Ovary (tissue), 9 donors: Measurements from ENCODE around the gene SLC37A1. TPM values are rescaled to one million over a fixed set of nuclear protein-coding genes. Genes with fewer than 3 reads are reported as not detected.

Experiments used
- DNase-seq, 5 donors: peaks; one replicate each; pipeline ENCODE4 v3.0.0-alpha.2; 2019 to 2020
- H3K27ac ChIP-seq, 2 donors: fragments of 200-600 bp; one replicate each; pipeline versions ENCODE4 v1.5.1 to v1.8.0; 2019 to 2022
- H3K27me3 ChIP-seq: fragments of 200-600 bp; one replicate; pipeline ENCODE4 v1.8.0; 2022
- H3K36me3 ChIP-seq: fragments of 200-600 bp; sonication (generic); one replicate; pipeline ENCODE4 v1.5.1; 2019
- H3K4me1 ChIP-seq: one replicate; pipeline ENCODE4 v1.8.1; 2013; ENCODE audit warnings: mild to moderate bottlenecking, moderate library complexity; ENCODE audit not compliant: insufficient read depth
- H3K4me3 ChIP-seq: fragments of 200-600 bp; sonication (generic); one replicate; pipeline ENCODE4 v1.5.1; 2017
- H3K9me3 ChIP-seq, 2 donors: fragments of 200-600 bp in 1 of 2; sonication (generic) in 1 of 2; one replicate each; pipeline versions ENCODE4 v1.5.1 to v1.8.1; 2013 to 2019; ENCODE audit warnings: mild to moderate bottlenecking in 1 of 2, moderate library complexity in 1 of 2
- CTCF ChIP-seq, 3 donors: fragments of 450-650 bp in 2 of 3; fragments of 200-600 bp in 1 of 3; IDR thresholded peaks; one replicate each; pipeline versions ENCODE4 v1.5.1 to v1.8.0; 2016 to 2022; ENCODE audit warnings: antibody characterized with exemption in 3 of 3, mild to moderate bottlenecking in 1 of 3
- EP300 ChIP-seq: sonication (generic); formaldehyde crosslinking; IDR thresholded peaks from one replicate; pipeline ENCODE4 v1.6.1; 2017; ENCODE audit warnings: antibody characterized with exemption
- POLR2A ChIP-seq: fragments of 450-650 bp; IDR thresholded peaks from one replicate; pipeline ENCODE4 v1.6.1; 2017; ENCODE audit warnings: antibody characterized with exemption, mild to moderate bottlenecking, moderate library complexity
- WGBS, 3 donors: extraction: QIAGEN DNeasy Blood & Tissue Kit in 1 of 3; methylation state at CpG; one replicate each; pipeline versions ENCODE4 v1.1.5 to v1.1.7; 2013 to 2017; 5-methylcytosine and 5-hydroxymethylcytosine counted together
- intact Hi-C, 4 donors: fragments of 100-400 bp; cut with DNase I; formaldehyde crosslinking; loops; one replicate each; pipeline versions ENCODE4 v1.11.0 to v1.15.1; 2022 to 2023
- polyA plus RNA-seq, 2 donors: library from polyadenylated mRNA; stranded (reverse); fragments of 200-250 nt in 1 of 2; fragments of 350-450 nt in 1 of 2; fragmentation: Illumina TruSeq in 1 of 2; extraction: RNeasy Lipid Tissue Mini Kit (QIAGEN cat#74804) in 1 of 2; gene quantifications; one replicate each; pipeline ENCODE4 v1.2.3, GENCODE V29; 2013 to 2014
- total RNA-seq, 7 donors: library from RNA; depleted of rRNA in 2 of 7; stranded (reverse); fragments of >200 nt in 2 of 7; fragmentation: NEBNext Ultra II Directional in 3 of 7; extraction: Animal tissue kit (Norgen Biotek cat#: 25700) in 3 of 7; gene quantifications; one replicate each; pipeline versions ENCODE4 v1.1.0 to v1.2.4, GENCODE V29; 2016 to 2023
- donor health status: DM: no; HTN: no; CAD: no; lungs with moderate emphysema.
- donor health status: DM: no; HTN: no; CAD: no.
- donor health status: Bipolar disorder and iron deficiency.
- donor health status: DM: yes; HTN: yes; CAD: no.
- donor health status: DM: no; HTN: no; CAD: no.
- donor health status: DM: yes; HTN: yes; CAD: no.

SLC37A1 gene
- total and polyA plus RNA-seq, 9 donors = 5.1 to 10.0 (median 7.4) TPM

GRCh38 chr21:42515708-42516502 lies 2.3 kb downstream of the SLC37A1 start:
- Histone ChIP-seq H3K9me3 (no peaks in the 10 kb centered on the region), H3K4me3 (no peak overlapping the region), H3K36me3 (no peaks in the 10 kb centered on the region), H3K27ac (no peak overlapping the region), H3K4me1 (peaks cover 4% of the 10 kb centered on the region), H3K27me3 (no peaks in the 10 kb centered on the region)
- intact Hi-C loops = no loop called here
- no peak for TF ChIP-seq POLR2A
- no peak for TF ChIP-seq CTCF (IDR thresholded peaks at IDR 0.05)
- TF ChIP-seq EP300 = no peak
- WGBS, 3 donors = 89 to 97% (median 94%) methylated on average over 12 of the region's 12 CpGs
- DNase-seq = no peak

DNA sequence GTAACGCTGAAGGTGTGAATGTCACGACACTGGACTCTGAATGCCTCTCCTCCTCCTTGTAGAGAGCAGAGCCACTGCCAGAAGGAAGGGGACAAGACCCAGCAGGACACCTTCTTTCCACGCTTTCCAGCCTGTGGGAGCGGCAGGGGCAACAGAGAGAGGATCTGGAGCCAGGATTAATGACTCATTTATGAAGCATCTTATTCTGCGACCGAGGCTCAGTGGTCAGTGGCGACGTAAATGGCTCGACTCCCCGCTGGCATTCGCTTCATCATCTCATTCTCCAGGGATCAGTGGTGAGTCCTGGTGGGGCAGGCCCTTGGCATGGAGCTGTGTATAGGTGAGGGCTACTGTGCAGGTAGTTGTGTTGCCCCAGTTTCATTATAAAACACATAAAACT lies 4.6 kb downstream of the SLC37A1 start:
- peaks cover 2% of the 10 kb centered on the region for H3K4me1 ChIP-seq
- no peaks in the 10 kb centered on the region for H3K27me3 ChIP-seq
- no peak for TF ChIP-seq POLR2A
- TF ChIP-seq CTCF (IDR thresholded peaks at IDR 0.05) = no peak
- TF ChIP-seq EP300 = no peak
- 71 to 81% (median 71%) methylated on average over 11 of the region's 11 CpGs for WGBS, 3 donors
- H3K4me3 ChIP-seq = no peak overlapping the region
- H3K36me3 ChIP-seq = no peaks in the 10 kb centered on the region
- H3K9me3 ChIP-seq = no peaks in the 10 kb centered on the region
- no peak overlapping the region for H3K27ac ChIP-seq
- intact Hi-C loops = no loop called here
- DNase-seq = no peak

- H3K9me3 ChIP-seq = no peaks in the 10 kb centered on the region
- no peak for TF ChIP-seq EP300
- no peak for TF ChIP-seq POLR2A
- no peak for TF ChIP-seq CTCF (IDR thresholded peaks at IDR 0.05)
- no peak overlapping the region for H3K27ac ChIP-seq
Measured at GRCh38 chr21:42518626-42519025, 5.0 kb downstream of the SLC37A1 start.

GRCh38 chr21:42520628-42521253 lies 7.1 kb downstream of the SLC37A1 start:
- intact Hi-C loops = loop anchor here in 2 of 4 donors (10.0 kb wide), 2 partner anchors 376 to 466 kb away; no protein-coding TSS in a partner anchor
- 80 to 88% (median 88%) methylated on average over 18 of the region's 18 CpGs for WGBS, 3 donors
- H3K9me3 ChIP-seq = no peaks in the 10 kb centered on the region
- H3K27me3 ChIP-seq = no peaks in the 10 kb centered on the region
- no peak for TF ChIP-seq EP300
- H3K27ac ChIP-seq = no peak overlapping the region
- H3K4me3 ChIP-seq = no peak overlapping the region
- peaks cover 3% of the 10 kb centered on the region for H3K4me1 ChIP-seq
- no peaks in the 10 kb centered on the region for H3K36me3 ChIP-seq
- no peak for DNase-seq

More at GRCh38 chr21:42518626-42519025, 5.0 kb downstream of the SLC37A1 start:
- no peak for DNase-seq
- Histone ChIP-seq H3K4me1 (no peaks in the 10 kb centered on the region), H3K4me3 (no peak overlapping the region), H3K27me3 (no peaks in the 10 kb centered on the region), H3K36me3 (no peaks in the 10 kb centered on the region)
- intact Hi-C loops = no loop called here
- 92 to 97% (median 93%) methylated on average over 7 of the region's 7 CpGs for WGBS, 3 donors

DNA sequence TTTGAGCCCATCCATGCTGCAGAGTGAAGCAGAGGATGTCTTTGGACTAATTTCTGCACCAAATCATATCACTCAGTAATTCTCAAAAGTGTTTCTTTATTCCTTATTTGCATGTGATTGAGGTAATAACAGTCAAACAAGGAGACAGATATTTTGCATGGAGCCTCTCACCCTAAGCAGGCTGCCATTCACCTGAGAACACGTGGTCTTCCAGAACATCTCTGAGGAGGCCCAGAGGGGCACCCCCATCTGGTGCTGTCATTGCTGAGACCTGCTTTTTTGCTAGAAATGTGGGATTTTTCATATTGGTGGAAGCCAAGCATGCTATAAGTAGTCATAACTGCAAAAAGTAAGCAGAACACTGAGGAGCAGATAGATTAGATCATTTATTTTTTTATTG lies 7.7 kb downstream of the SLC37A1 start:
- no peak for TF ChIP-seq EP300
- TF ChIP-seq CTCF (IDR thresholded peaks at IDR 0.05) = no peak
- no peak for TF ChIP-seq POLR2A
- H3K4me1 ChIP-seq = peaks cover 5% of the 10 kb centered on the region
- intact Hi-C loops = loop anchor here in 2 of 4 donors (10.0 kb wide), 2 partner anchors 377 to 467 kb away; no protein-coding TSS in a partner anchor

More for the DNA sequence above, 7.7 kb downstream of the SLC37A1 start:
- Histone ChIP-seq H3K4me3 (no peak overlapping the region), H3K27ac (no peak overlapping the region), H3K27me3 (no peaks in the 10 kb centered on the region), H3K9me3 (no peaks in the 10 kb centered on the region), H3K36me3 (no peaks in the 10 kb centered on the region)
- 64 to 76% (median 75%) methylated on average over 1 of the region's 1 CpG for WGBS, 3 donors
- DNase-seq = no peak
